ENCODE data around the gene UBE2I. TPM values are rescaled to one million over a fixed set of nuclear protein-coding genes. Genes with fewer than 3 reads are reported as not detected.

Gene UBE2I
- total and polyA plus RNA-seq, 12 donors, result 50.7 to 203 (median 89.2) TPM

GRCh38 chr16:1338119-1338730 lies 28.8 kb downstream of the UBE2I start:
- 40 to 80% (median 52%) methylated on average over 8 to 30 of the region's 30 CpGs for WGBS, 4 donors
- no peak for TF ChIP-seq POLR2A (IDR thresholded peaks at IDR 0.05)
- TF ChIP-seq, protein P1, sequence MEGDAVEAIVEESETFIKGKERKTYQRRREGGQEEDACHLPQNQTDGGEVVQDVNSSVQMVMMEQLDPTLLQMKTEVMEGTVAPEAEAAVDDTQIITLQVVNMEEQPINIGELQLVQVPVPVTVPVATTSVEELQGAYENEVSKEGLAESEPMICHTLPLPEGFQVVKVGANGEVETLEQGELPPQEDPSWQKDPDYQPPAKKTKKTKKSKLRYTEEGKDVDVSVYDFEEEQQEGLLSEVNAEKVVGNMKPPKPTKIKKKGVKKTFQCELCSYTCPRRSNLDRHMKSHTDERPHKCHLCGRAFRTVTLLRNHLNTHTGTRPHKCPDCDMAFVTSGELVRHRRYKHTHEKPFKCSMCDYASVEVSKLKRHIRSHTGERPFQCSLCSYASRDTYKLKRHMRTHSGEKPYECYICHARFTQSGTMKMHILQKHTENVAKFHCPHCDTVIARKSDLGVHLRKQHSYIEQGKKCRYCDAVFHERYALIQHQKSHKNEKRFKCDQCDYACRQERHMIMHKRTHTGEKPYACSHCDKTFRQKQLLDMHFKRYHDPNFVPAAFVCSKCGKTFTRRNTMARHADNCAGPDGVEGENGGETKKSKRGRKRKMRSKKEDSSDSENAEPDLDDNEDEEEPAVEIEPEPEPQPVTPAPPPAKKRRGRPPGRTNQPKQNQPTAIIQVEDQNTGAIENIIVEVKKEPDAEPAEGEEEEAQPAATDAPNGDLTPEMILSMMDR (IDR thresholded peaks at IDR 0.05), result peak in 4 of 6 experiments; percentile 14 to 39 (median 22)
- H3K4me3 ChIP-seq, result no peak overlapping the region
- H3K4me1 ChIP-seq (replicated peaks in 1 of 2), result peaks cover 12 to 17% of the 10 kb centered on the region in 2 donors
- peak in 1 of 7 donors; percentile 25 for DNase-seq
- intact Hi-C loops (cut with DNase I), result no loop called here
- H3K27me3 ChIP-seq, result peaks cover 6% of the 10 kb centered on the region
- no peaks in the 10 kb centered on the region for H3K36me3 ChIP-seq (replicated peaks in 1 of 2)
- no peaks in the 10 kb centered on the region for H3K9me3 ChIP-seq (replicated peaks in 1 of 3)
- H3K27ac ChIP-seq, result no peak overlapping the region

DNA sequence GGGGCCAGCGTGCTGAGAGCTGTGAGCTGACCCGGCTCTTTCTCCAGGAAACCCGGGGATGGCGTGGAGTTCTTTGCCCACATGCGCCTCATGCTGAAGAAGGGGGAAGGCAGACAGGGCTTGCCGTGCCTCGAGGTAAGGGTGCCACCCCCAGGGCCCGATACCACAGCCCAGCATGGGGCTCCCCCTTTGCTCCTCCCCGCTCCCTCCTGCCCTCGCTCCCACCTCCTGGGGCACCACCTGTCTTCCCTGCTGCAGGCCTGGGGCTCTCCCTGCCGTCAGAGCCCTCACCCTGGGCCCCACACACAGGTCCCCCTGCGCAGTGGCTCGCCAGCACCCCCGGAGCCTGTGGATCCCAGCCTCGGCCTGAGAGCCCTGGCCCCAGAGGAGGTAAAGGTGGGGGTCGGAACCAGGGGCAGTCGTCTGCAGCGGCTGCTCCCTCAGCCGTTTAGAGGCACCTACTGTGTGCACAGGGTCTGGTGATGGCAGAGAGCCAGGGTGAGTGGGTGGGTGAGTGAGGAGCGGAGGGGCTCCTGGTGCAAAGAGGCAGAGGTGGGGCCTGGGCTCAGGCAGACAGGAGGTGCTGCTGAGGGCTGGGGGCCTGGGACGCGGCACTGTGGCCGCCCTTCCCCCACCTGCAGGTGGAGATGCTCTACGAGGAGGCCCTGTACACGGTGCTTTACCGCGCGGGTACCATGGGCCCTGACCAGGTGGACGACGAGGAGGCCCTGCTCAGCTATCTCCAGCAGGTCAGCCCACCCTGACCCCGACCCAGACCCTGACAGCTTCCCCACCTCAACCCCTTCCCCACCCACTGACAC lies 29.6 kb downstream of the UBE2I start:
- H3K9me3 ChIP-seq (replicated peaks in 1 of 3), result no peaks in the 10 kb centered on the region
- DNase-seq, result no peak
- intact Hi-C loops (cut with DNase I), result no loop called here
- peaks cover 7 to 17% of the 10 kb centered on the region in 2 donors for H3K4me1 ChIP-seq (replicated peaks in 1 of 2)
- WGBS, 4 donors, result 68 to 85% (median 74%) methylated on average over 10 to 31 of the region's 31 CpGs
- no peaks in the 10 kb centered on the region for H3K36me3 ChIP-seq (replicated peaks in 1 of 2)
- no peak overlapping the region for H3K4me3 ChIP-seq
- H3K27ac ChIP-seq, result no peak overlapping the region
- TF ChIP-seq, protein P1 (IDR thresholded peaks at IDR 0.05), result no peak
- no peak for TF ChIP-seq POLR2A (IDR thresholded peaks at IDR 0.05)
- H3K27me3 ChIP-seq, result no peaks in the 10 kb centered on the region

DNA sequence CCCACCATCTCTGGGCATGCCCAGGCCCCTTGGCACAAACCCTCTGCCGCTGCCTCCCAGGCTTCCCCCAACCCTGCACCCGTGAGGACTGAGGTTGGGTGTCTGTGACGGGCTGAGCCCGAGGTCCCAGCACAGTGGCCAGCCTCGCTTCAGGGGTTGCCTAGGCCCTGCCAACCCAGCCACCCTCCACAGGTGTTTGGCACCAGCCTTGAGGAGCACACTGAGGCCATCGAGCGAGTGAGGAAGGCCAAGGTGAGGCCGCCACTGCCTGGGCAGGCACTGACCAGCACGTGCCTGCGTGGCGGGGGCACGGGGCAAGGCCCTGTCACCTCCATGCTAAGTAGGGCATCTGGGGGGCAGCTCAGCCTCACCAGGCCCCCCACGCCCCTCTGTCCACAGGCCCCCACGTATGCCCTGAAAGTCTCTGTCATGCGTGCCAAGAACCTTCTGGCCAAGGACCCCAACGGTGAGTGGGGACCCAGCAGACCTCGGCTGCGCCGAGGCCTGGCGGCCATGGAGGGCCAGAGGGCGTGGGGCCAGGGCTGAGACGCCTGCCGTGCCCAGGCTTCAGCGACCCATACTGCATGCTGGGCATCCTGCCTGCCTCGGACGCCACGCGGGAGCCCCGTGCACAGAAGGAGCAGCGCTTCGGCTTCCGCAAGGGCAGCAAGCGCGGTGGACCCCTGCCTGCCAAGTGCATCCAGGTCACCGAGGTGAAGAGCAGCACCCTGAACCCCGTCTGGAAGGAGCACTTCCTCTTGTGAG lies 31.5 kb downstream of the UBE2I start:
- Histone ChIP-seq H3K4me3 (no peak overlapping the region), H3K4me1 (replicated peaks in 1 of 2) (peaks cover 2 to 12% of the 10 kb centered on the region in 2 donors), H3K36me3 (replicated peaks in 1 of 2) (no peaks in the 10 kb centered on the region), H3K27ac (no peak overlapping the region), H3K9me3 (replicated peaks in 1 of 3) (no peaks in the 10 kb centered on the region), H3K27me3 (no peaks in the 10 kb centered on the region)
- intact Hi-C loops (cut with DNase I), result no loop called here
- no peak for DNase-seq
- WGBS, 4 donors, result 78 to 100% (median 87%) methylated on average over 2 to 36 of the region's 36 CpGs
- TF ChIP-seq, protein P1 (IDR thresholded peaks at IDR 0.05), result no peak
- TF ChIP-seq POLR2A (IDR thresholded peaks at IDR 0.05), result no peak

Measured in adrenal gland (tissue), 12 donors.